ENCODE measurements around the gene GRIK1.

DNA sequence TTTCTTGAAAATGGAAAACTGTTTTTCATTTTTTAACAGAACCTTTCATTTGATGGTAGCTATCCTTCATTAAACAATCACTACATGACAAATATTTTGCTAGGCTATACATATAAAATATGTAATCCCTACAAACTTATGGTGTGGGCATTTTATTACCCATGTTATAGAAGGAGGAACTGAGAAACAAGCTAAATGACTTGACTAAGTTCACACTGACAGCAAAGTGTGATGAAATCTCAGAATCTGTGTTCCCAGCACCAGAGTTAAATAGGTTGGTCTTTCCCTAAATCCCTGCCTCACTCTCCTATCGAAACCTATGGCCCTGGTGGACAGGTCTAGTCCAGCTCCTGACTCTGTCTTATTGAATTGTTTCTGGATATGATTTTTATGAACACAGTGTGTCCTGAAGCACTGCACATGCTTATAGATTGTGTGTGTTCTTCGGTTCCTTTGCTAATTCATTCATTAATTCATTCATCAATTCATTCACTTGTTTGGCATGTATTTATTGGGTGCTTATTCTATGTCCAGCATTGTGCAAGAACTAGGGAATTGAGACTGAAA, 301.0 kb downstream of the GRIK1 start:
- TF ChIP-seq FEZF1 (tag by site-specific recombination; IDR thresholded peaks at IDR 0.05): no peak
- TF ChIP-seq ZNF792 (tag by site-specific recombination; IDR thresholded peaks at IDR 0.05): no peak
- TF ChIP-seq, protein P1, sequence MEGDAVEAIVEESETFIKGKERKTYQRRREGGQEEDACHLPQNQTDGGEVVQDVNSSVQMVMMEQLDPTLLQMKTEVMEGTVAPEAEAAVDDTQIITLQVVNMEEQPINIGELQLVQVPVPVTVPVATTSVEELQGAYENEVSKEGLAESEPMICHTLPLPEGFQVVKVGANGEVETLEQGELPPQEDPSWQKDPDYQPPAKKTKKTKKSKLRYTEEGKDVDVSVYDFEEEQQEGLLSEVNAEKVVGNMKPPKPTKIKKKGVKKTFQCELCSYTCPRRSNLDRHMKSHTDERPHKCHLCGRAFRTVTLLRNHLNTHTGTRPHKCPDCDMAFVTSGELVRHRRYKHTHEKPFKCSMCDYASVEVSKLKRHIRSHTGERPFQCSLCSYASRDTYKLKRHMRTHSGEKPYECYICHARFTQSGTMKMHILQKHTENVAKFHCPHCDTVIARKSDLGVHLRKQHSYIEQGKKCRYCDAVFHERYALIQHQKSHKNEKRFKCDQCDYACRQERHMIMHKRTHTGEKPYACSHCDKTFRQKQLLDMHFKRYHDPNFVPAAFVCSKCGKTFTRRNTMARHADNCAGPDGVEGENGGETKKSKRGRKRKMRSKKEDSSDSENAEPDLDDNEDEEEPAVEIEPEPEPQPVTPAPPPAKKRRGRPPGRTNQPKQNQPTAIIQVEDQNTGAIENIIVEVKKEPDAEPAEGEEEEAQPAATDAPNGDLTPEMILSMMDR (tag by site-specific recombination; IDR thresholded peaks at IDR 0.05): no peak
